NCI-H1436 treated with DMSO at 0.1 percent for 48 hours (cell line): ENCODE measurements around the gene ZNF132.
"Not testable (repeated sequence)": the region's sequence is repeated elsewhere in the genome, so short reads cannot be mapped to it uniquely, and the experiment has no call there.

Source experiments
- DNase-seq: peaks from one replicate; lab custom pipeline; 2025; lab: John Stamatoyannopoulos, UW

ZNF132 gene

GRCh38 chr19:58406818-58407657 lies 32.9 kb downstream of the ZNF132 start:
- no peak for DNase-seq

GRCh38 chr19:58403920-58404478 lies 36.0 kb downstream of the ZNF132 start:
- not testable (repeated sequence) for DNase-seq

GRCh38 chr19:58401840-58402421 lies 38.0 kb downstream of the ZNF132 start:
- no peak for DNase-seq

- DNase-seq, result peak; percentile 99
Measured at GRCh38 chr19:58400916-58401839, 38.8 kb downstream of the ZNF132 start.

- DNase-seq, result peak; percentile 86
Measured at GRCh38 chr19:58400316-58400915, 39.5 kb downstream of the ZNF132 start.

- DNase-seq, result no peak
Measured at GRCh38 chr19:58399903-58400302, 40.0 kb downstream of the ZNF132 start.

- no peak for DNase-seq
Measured at GRCh38 chr19:58398545-58398944, 41.4 kb downstream of the ZNF132 start.

- no peak for DNase-seq
Measured at GRCh38 chr19:58398087-58398486, 41.9 kb downstream of the ZNF132 start.

GRCh38 chr19:58397533-58398037 lies 42.4 kb downstream of the ZNF132 start:
- DNase-seq, result no peak

GRCh38 chr19:58396691-58397532 lies 43.0 kb downstream of the ZNF132 start:
- DNase-seq, result no peak

GRCh38 chr19:58395979-58396627 lies 43.9 kb downstream of the ZNF132 start:
- DNase-seq, result no peak

GRCh38 chr19:58395220-58395978 lies 44.6 kb downstream of the ZNF132 start, which contains the start of gene RNF225:
TSS of gene RNF225 (plus strand) at chr19:58395656. CDS start at chr19:58396090, 434 bp downstream.
- DNase-seq, result no peak

GRCh38 chr19:58394821-58395219 lies 45.1 kb downstream of the ZNF132 start:
- DNase-seq, result no peak

GRCh38 chr19:58393725-58394033 lies 46.3 kb downstream of the ZNF132 start:
- no peak for DNase-seq

- no peak for DNase-seq
Measured at GRCh38 chr19:58392945-58393724, 46.8 kb downstream of the ZNF132 start.

GRCh38 chr19:58388175-58388526 lies 51.8 kb downstream of the ZNF132 start:
- no peak for DNase-seq

GRCh38 chr19:58387338-58388174 lies 52.4 kb downstream of the ZNF132 start:
- no peak for DNase-seq
